Psoas muscle (tissue), 8 donors: ENCODE data around the gene PTPN7. TPM values are rescaled to one million over a fixed set of nuclear protein-coding genes. Genes with fewer than 3 reads are reported as not detected.

Source experiments
- ATAC-seq, 4 donors: fragments of 200-7000 bp; cut with Tn5 transposase; one replicate each; pipeline ENCODE4 v1.9.1; 2020; ENCODE audit warnings: moderate library complexity in 3 of 4, mild to moderate bottlenecking in 2 of 4
- DNase-seq, 2 donors: peaks; one replicate each; pipeline ENCODE4 v3.0.0-alpha.2; 2020
- H3K27ac ChIP-seq: fragments of 200-600 bp; one replicate; pipeline ENCODE4 v1.8.0; 2022
- H3K27me3 ChIP-seq, 3 donors: fragments of 200-600 bp in 1 of 3; one replicate each; pipeline versions ENCODE4 v1.6.1 to v1.8.0; 2013 to 2022; ENCODE audit warnings: low read length in 2 of 3, mild to moderate bottlenecking in 2 of 3, moderate library complexity in 1 of 3; ENCODE audit not compliant: insufficient read depth in 3 of 3
- H3K36me3 ChIP-seq, 2 donors: fragments of 200-600 bp in 1 of 2; one replicate each; pipeline versions ENCODE4 v1.6.1 to v1.8.0; 2013 to 2022; ENCODE audit warnings: low read depth in 1 of 2, mild to moderate bottlenecking in 1 of 2, moderate library complexity in 1 of 2; ENCODE audit not compliant: insufficient read depth in 1 of 2
- H3K4me1 ChIP-seq: fragments of 200-600 bp; one replicate; pipeline ENCODE4 v1.8.0; 2022
- H3K4me3 ChIP-seq: fragments of 200-600 bp; one replicate; pipeline ENCODE4 v1.8.0; 2022; ENCODE audit warnings: mild to moderate bottlenecking
- H3K9me3 ChIP-seq: fragments of 200-600 bp; one replicate; pipeline ENCODE4 v1.8.0; 2022
- WGBS, 3 donors: extraction: QIAGEN DNeasy Blood & Tissue Kit; methylation state at CpG; one replicate each; pipeline versions ENCODE4 v1.1.6 to v1.1.7; 2013; 5-methylcytosine and 5-hydroxymethylcytosine counted together
- intact Hi-C, 2 donors: fragments of 100-400 bp; cut with DNase I; formaldehyde crosslinking; loops; one replicate each; pipeline versions ENCODE4 v1.11.0 to v1.14.2; 2022
- polyA plus RNA-seq, 3 donors: library from polyadenylated mRNA; stranded (reverse); fragments of 200-250 nt; gene quantifications; one replicate each; pipeline ENCODE4 v1.2.3, GENCODE V29; 2013
- total RNA-seq, 4 donors: library from RNA; stranded (reverse); fragmentation: NEBNext Ultra II Directional in 2 of 4; extraction: Animal tissue kit (Norgen Biotek cat#: 25700) in 2 of 4; gene quantifications; one replicate each; pipeline versions ENCODE4 v1.2.1 to v1.2.4, GENCODE V29; 2021 to 2023
- TF ChIP-seq, protein P1 (sequence below): fragments of 200-600 bp; IDR thresholded peaks from one replicate; pipeline ENCODE4 v1.8.0; 2022; ENCODE audit warnings: antibody characterized with exemption
- donor health status: healthy with polysubstance abuse.
- donor health status: DM: no; HTN: no; CAD: no; lungs with moderate emphysema.
- donor health status: Bipolar disorder and iron deficiency.
- donor health status: healthy.
- donor health status: DM: yes; HTN: yes; CAD: no.
- donor health status: DM: no; HTN: no; CAD: no.
- donor health status: DM: no; HTN: no; CAD: no.
- donor health status: DM: yes; HTN: yes; CAD: no.

Gene PTPN7
- total and polyA plus RNA-seq, 7 donors = 0.10 to 1.0 (median 0.32) TPM

DNA sequence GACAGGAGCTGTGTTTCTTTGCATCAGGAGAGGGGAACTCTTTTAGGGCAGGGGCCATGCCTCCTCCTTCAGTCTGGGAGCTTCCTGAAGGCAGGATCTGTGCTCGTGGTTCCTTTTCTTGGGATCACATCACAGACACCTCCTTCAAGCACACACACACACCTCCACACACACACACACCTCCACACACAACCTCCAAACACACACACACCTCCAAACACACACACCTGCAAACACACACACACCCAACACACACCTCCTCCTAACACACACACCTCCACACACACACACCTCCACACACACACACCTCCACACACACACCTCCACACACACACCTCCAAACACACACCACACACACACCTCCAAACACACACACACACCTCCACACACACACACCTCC, 43.7 kb upstream of the PTPN7 start:
- H3K4me1 ChIP-seq = peaks cover 18% of the 10 kb centered on the region
- no peaks in the 10 kb centered on the region for H3K36me3 ChIP-seq
- H3K27me3 ChIP-seq = no peaks in the 10 kb centered on the region
- TF ChIP-seq, protein P1, sequence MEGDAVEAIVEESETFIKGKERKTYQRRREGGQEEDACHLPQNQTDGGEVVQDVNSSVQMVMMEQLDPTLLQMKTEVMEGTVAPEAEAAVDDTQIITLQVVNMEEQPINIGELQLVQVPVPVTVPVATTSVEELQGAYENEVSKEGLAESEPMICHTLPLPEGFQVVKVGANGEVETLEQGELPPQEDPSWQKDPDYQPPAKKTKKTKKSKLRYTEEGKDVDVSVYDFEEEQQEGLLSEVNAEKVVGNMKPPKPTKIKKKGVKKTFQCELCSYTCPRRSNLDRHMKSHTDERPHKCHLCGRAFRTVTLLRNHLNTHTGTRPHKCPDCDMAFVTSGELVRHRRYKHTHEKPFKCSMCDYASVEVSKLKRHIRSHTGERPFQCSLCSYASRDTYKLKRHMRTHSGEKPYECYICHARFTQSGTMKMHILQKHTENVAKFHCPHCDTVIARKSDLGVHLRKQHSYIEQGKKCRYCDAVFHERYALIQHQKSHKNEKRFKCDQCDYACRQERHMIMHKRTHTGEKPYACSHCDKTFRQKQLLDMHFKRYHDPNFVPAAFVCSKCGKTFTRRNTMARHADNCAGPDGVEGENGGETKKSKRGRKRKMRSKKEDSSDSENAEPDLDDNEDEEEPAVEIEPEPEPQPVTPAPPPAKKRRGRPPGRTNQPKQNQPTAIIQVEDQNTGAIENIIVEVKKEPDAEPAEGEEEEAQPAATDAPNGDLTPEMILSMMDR = no peak
- WGBS, 3 donors = 53 to 66% (median 60%) methylated on average over 1 of the region's 1 CpG
- H3K4me3 ChIP-seq = no peak overlapping the region
- H3K9me3 ChIP-seq = no peaks in the 10 kb centered on the region
- H3K27ac ChIP-seq = no peak overlapping the region
- DNase-seq (no peak), ATAC-seq (no peak)
- intact Hi-C loops = no loop called here

DNA sequence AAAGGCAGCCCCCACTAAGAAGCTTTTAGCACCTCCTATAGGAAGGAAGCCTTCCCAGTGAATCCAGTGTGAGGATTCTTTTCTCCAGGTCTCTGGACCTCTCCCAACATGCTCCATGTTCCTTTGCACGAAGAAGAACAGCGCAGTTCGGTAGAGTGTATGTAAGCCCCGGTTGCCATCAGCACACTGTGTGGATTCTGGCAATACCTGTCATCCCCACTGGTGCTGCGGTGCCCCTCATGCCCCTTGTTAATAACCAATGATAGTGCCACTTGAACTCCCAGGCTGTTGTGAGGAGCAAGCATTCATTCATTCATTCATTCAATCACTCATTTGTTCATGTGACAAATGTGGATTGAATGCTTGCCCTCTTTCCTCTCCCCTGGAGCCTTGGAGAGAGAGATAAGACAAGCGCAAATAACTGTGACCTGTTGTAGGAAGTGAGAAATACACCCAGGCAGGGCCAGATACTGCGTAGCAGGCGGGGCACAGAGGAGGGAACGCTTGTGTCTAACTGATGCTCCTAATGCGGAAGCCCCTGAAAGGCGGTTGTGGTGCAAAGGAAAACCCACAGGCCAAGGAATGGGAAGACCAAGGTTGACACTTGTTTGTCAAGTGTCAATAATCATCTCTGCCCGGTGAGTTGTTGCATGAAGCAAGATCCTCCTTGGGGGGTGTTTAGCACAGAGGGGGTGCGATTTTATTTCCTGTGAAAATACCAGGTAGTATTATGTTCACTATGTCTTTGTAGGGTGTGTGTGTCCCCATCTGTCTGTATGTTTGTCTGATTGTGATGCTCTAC, 43.0 kb upstream of the PTPN7 start:
- ATAC-seq = no peak

DNA sequence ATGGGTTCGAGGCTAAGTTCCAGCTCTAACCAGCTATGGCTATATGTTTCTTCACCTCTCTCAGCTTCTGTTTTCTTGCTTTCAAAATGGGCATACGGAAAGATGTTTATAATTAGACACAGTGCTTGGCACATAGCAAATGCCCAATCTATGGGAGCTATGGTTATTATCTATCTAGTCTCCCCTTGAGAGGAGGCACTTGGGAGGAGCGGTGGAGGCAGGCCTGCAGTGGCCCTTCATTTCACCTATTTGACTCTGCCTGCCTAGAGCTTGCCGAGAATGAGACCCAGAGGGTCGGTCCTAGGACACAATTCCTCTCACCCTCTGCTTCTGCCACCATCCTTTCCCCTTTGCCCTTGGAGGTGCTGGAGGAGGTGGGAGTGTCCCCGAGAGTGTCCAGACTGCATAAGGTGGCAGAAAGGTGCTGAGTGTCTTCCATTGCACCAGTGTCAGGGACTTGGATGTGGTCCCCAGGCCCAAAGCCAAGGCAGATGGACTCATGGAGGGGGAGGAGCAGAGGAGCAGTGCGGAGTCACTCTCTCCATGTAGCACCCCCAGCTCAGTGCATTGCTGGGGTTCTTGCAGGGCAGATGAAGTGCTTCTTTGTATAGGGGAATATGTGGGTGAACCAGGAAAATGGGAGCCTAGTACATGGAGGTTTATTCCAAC, 42.2 kb upstream of the PTPN7 start:
- ATAC-seq (peak; percentile 48 to 83 (median 68)), DNase-seq (peak in 1 of 2 donors; percentile 71)
- Histone ChIP-seq H3K9me3 (no peaks in the 10 kb centered on the region), H3K4me1 (peaks cover 18% of the 10 kb centered on the region), H3K27ac (no peak overlapping the region), H3K36me3 (no peaks in the 10 kb centered on the region), H3K27me3 (no peaks in the 10 kb centered on the region), H3K4me3 (no peak overlapping the region)
- intact Hi-C loops = no loop called here
- WGBS, 3 donors = 57 to 76% (median 65%) methylated on average over 7 of the region's 7 CpGs
- TF ChIP-seq, protein P1 = no peak

More for the DNA sequence above, 43.0 kb upstream of the PTPN7 start:
- no peak overlapping the region for H3K4me3 ChIP-seq
- intact Hi-C loops = no loop called here
- H3K4me1 ChIP-seq = peaks cover 18% of the 10 kb centered on the region
- H3K27me3 ChIP-seq = no peaks in the 10 kb centered on the region
- no peak overlapping the region for H3K27ac ChIP-seq
- DNase-seq = no peak
- H3K9me3 ChIP-seq = no peaks in the 10 kb centered on the region
- no peaks in the 10 kb centered on the region for H3K36me3 ChIP-seq
- WGBS, 3 donors = 83 to 87% (median 85%) methylated on average over 13 of the region's 13 CpGs
- TF ChIP-seq, protein P1 = no peak

DNA sequence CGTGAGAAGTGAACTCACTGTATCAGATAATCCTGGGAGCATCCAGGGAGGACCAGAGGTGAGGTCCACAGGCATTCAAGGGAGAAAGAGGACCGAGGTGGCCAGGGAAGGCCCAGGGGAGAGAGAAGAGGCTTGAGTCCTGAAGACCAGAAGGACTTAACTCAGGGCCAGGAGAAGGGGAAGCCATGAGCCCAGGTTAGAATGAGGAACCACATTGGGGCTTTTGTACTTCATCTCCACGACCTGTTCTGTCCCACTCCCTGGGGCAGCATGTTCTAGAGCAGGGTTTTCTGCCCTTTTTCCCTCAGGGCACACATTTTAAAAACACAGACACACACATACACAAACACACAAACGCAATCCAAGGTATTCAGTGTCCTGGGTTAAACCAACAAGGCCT, 41.6 kb upstream of the PTPN7 start:
- no peak for ATAC-seq
- TF ChIP-seq, protein P1 = no peak
- 73 to 74% (median 73%) methylated on average over 4 of the region's 4 CpGs for WGBS, 3 donors
- no peaks in the 10 kb centered on the region for H3K36me3 ChIP-seq
- H3K4me3 ChIP-seq = no peak overlapping the region
- DNase-seq = no peak
- H3K4me1 ChIP-seq = peaks cover 18% of the 10 kb centered on the region
- no peaks in the 10 kb centered on the region for H3K27me3 ChIP-seq
- intact Hi-C loops = no loop called here
- H3K27ac ChIP-seq = no peak overlapping the region
- H3K9me3 ChIP-seq = no peaks in the 10 kb centered on the region
